Measurements from ENCODE around the gene PIGH. TPM values are rescaled to one million over a fixed set of nuclear protein-coding genes. Genes with fewer than 3 reads are reported as not detected.
A peak's percentile ranks its signal among the peaks of the same experiment; 100 is the strongest.

PIGH gene
- polyA plus RNA-seq, 2 of the 4 experiments (the other 2 are of a cell fraction), result 21.1 to 37.2 TPM

- peaks cover 9% of the 10 kb centered on the region; the same call in 1 of the 3 replicates for H3K4me1 ChIP-seq
- H3K4me3 ChIP-seq, result no peak overlapping the region
- ATAC-seq (peak; percentile 39 to 57; a peak in 4 of 6 replicates), DNase-seq (ENCODE audit: low read depth in 1 of 2, low spot score in 1 of 2) (peak in 1 of 2 experiments; percentile 11), FAIRE-seq (no peak)
- no peaks in the 10 kb centered on the region for H3K9me3 ChIP-seq
- 77% methylated on average over 7 of the region's 7 CpGs for WGBS (ENCODE audit: missing lambda C conversion rate)
- no peak overlapping the region; a peak in 1 of 6 replicates for H3K27ac ChIP-seq
- ChIA-PET CTCF (interaction anchor here (1.0 to 31.9 kb wide), 6 partner anchors 11 to 134 kb away, joined by 3 to 517 read pairs (median 18); no protein-coding TSS in a partner anchor), POLR2A (no interaction called here)
- H3K4me2 ChIP-seq, result no peak overlapping the region
- TF ChIP-seq ZC3H11A (IDR thresholded peaks at IDR 0.05) (no peak), JUN (IDR thresholded peaks at IDR 0.05) (no peak), PBX3 (IDR thresholded peaks at IDR 0.05) (no peak), EP300 (IDR thresholded peaks at IDR 0.05) (no peak), HOXA7 (CRISPR knock-in tag; IDR thresholded peaks at IDR 0.05) (no peak), JUNB (IDR thresholded peaks at IDR 0.05) (no peak), NFE2L2 (conservative IDR thresholded peaks at IDR 0.05; ENCODE audit: low read length) (no peak), CHD2 (IDR thresholded peaks at IDR 0.05; ENCODE audit: low read length, partially characterized antibody) (no peak), HEYL (CRISPR knock-in tag; IDR thresholded peaks at IDR 0.05) (no peak), POLR2A (IDR thresholded peaks at IDR 0.05; ENCODE audit: low read length) (no peak)
- TF ChIP-seq, protein P1, sequence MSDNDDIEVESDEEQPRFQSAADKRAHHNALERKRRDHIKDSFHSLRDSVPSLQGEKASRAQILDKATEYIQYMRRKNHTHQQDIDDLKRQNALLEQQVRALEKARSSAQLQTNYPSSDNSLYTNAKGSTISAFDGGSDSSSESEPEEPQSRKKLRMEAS (IDR thresholded peaks at IDR 0.05), result no peak
- TF ChIP-seq, protein P2, sequence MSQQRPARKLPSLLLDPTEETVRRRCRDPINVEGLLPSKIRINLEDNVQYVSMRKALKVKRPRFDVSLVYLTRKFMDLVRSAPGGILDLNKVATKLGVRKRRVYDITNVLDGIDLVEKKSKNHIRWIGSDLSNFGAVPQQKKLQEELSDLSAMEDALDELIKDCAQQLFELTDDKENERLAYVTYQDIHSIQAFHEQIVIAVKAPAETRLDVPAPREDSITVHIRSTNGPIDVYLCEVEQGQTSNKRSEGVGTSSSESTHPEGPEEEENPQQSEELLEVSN (IDR thresholded peaks at IDR 0.05; ENCODE audit: borderline replicate concordance, low read depth), result no peak
Observed at GRCh38 chr14:67557118-67557517, 43.0 kb downstream of the PIGH start.

- ATAC-seq (no peak), DNase-seq (ENCODE audit: low read depth in 1 of 2, low spot score in 1 of 2) (no peak), FAIRE-seq (no peak)
- no peak for TF ChIP-seq TP53 (CRISPR knock-in tag; IDR thresholded peaks at IDR 0.05)
- TF ChIP-seq FOXS1 (CRISPR knock-in tag; IDR thresholded peaks at IDR 0.05), result no peak
- no peak for TF ChIP-seq NR3C1 (IDR thresholded peaks at IDR 0.05)
- TF ChIP-seq, protein P3, sequence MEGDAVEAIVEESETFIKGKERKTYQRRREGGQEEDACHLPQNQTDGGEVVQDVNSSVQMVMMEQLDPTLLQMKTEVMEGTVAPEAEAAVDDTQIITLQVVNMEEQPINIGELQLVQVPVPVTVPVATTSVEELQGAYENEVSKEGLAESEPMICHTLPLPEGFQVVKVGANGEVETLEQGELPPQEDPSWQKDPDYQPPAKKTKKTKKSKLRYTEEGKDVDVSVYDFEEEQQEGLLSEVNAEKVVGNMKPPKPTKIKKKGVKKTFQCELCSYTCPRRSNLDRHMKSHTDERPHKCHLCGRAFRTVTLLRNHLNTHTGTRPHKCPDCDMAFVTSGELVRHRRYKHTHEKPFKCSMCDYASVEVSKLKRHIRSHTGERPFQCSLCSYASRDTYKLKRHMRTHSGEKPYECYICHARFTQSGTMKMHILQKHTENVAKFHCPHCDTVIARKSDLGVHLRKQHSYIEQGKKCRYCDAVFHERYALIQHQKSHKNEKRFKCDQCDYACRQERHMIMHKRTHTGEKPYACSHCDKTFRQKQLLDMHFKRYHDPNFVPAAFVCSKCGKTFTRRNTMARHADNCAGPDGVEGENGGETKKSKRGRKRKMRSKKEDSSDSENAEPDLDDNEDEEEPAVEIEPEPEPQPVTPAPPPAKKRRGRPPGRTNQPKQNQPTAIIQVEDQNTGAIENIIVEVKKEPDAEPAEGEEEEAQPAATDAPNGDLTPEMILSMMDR (IDR thresholded peaks at IDR 0.05), result no peak
- no peak for TF ChIP-seq PHF8 (IDR thresholded peaks at IDR 0.05; ENCODE audit: borderline replicate concordance, low read depth)
- no peak for TF ChIP-seq JUN (IDR thresholded peaks at IDR 0.05)
- no peak for TF ChIP-seq CBX8 (IDR thresholded peaks at IDR 0.05)
- TF ChIP-seq BHLHE40 (IDR thresholded peaks at IDR 0.05; ENCODE audit: low read depth, low read length), result no peak
- TF ChIP-seq CHD2 (IDR thresholded peaks at IDR 0.05; ENCODE audit: low read length, partially characterized antibody), result no peak
- no peak for TF ChIP-seq ZFP36 (IDR thresholded peaks at IDR 0.05; ENCODE audit: borderline replicate concordance, partially characterized antibody)
- no peak overlapping the region for H3K4me2 ChIP-seq
- H3K4me3 ChIP-seq, result no peak overlapping the region
- CTCF ChIA-PET, result interaction anchor here (2.7 to 31.9 kb wide), 4 partner anchors 15 to 133 kb away, joined by 15 to 517 read pairs (median 58); no protein-coding TSS in a partner anchor
- H3K9me3 ChIP-seq, result no peaks in the 10 kb centered on the region
- no peak overlapping the region; a peak in 1 of 6 replicates for H3K27ac ChIP-seq
- H3K4me1 ChIP-seq, result peaks cover 9% of the 10 kb centered on the region; the same call in 1 of the 3 replicates
- POLR2A ChIA-PET, result no interaction called here
- WGBS (ENCODE audit: missing lambda C conversion rate), result 53% methylated on average over 2 of the region's 2 CpGs
Observed at GRCh38 chr14:67556671-67557070, 43.4 kb downstream of the PIGH start.

GRCh38 chr14:67555518-67556090 is 44.5 kb downstream of the PIGH start:
- FAIRE-seq, result no peak
- WGBS (ENCODE audit: missing lambda C conversion rate), result 71% methylated on average over 11 of the region's 11 CpGs
- TF ChIP-seq SMC3 (IDR thresholded peaks at IDR 0.05), result no peak
- no peak for TF ChIP-seq NPAS2 (CRISPR knock-in tag; IDR thresholded peaks at IDR 0.05; ENCODE audit: borderline replicate concordance)
- no peak for TF ChIP-seq FOSB (CRISPR knock-in tag; IDR thresholded peaks at IDR 0.05)
- no peak for TF ChIP-seq MYC (IDR thresholded peaks at IDR 0.05; ENCODE audit: borderline replicate concordance, low read length)
- TF ChIP-seq EHF (CRISPR knock-in tag; IDR thresholded peaks at IDR 0.05), result no peak
- no peak for TF ChIP-seq RCOR1 (IDR thresholded peaks at IDR 0.05; ENCODE audit: low read depth, low read length)
- TF ChIP-seq KDM1A (IDR thresholded peaks at IDR 0.05; ENCODE audit: low read depth), result no peak
- TF ChIP-seq PHF8 (IDR thresholded peaks at IDR 0.05; ENCODE audit: borderline replicate concordance, low read depth), result no peak
- TF ChIP-seq PBX3 (IDR thresholded peaks at IDR 0.05), result no peak
- TF ChIP-seq HEYL (CRISPR knock-in tag; IDR thresholded peaks at IDR 0.05), result no peak
- no peak for TF ChIP-seq CBX2 (IDR thresholded peaks at IDR 0.05; ENCODE audit: borderline replicate concordance, low read depth)
- TF ChIP-seq TFCP2L1 (CRISPR knock-in tag; IDR thresholded peaks at IDR 0.05), result no peak
- no peak for TF ChIP-seq NR3C1 (IDR thresholded peaks at IDR 0.05)
- no peak for TF ChIP-seq MAFK (IDR thresholded peaks at IDR 0.05; ENCODE audit: partially characterized antibody)
- TF ChIP-seq NFE2L2 (conservative IDR thresholded peaks at IDR 0.05; ENCODE audit: low read length), result no peak
- TF ChIP-seq FOSL2 (IDR thresholded peaks at IDR 0.05), result no peak
- no peak for TF ChIP-seq FOSL2 (CRISPR knock-in tag; IDR thresholded peaks at IDR 0.05)

More at GRCh38 chr14:67555518-67556090, 44.5 kb downstream of the PIGH start:
- ATAC-seq, result no peak
- H3K4me3 ChIP-seq, result no peak overlapping the region
- no peak overlapping the region for H3K4me2 ChIP-seq
- ChIA-PET CTCF (interaction anchor here (0.6 to 31.9 kb wide), 7 partner anchors 16 to 132 kb away, joined by 3 to 517 read pairs (median 15); no protein-coding TSS in a partner anchor), POLR2A (no interaction called here)
- no peaks in the 10 kb centered on the region for H3K9me3 ChIP-seq
- H3K4me1 ChIP-seq, result peaks cover 9% of the 10 kb centered on the region; the same call in 1 of the 3 replicates
- no peak for DNase-seq (ENCODE audit: low read depth in 1 of 2, low spot score in 1 of 2)
- no peak overlapping the region for H3K27ac ChIP-seq
